ENCODE results near the gene MAPK8. TPM values are rescaled to one million over a fixed set of nuclear protein-coding genes. Genes with fewer than 3 reads are reported as not detected.

The MAPK8 gene
- polyA plus RNA-seq, 3 donors: 18.4 to 21.1 (median 18.5) TPM

DNA sequence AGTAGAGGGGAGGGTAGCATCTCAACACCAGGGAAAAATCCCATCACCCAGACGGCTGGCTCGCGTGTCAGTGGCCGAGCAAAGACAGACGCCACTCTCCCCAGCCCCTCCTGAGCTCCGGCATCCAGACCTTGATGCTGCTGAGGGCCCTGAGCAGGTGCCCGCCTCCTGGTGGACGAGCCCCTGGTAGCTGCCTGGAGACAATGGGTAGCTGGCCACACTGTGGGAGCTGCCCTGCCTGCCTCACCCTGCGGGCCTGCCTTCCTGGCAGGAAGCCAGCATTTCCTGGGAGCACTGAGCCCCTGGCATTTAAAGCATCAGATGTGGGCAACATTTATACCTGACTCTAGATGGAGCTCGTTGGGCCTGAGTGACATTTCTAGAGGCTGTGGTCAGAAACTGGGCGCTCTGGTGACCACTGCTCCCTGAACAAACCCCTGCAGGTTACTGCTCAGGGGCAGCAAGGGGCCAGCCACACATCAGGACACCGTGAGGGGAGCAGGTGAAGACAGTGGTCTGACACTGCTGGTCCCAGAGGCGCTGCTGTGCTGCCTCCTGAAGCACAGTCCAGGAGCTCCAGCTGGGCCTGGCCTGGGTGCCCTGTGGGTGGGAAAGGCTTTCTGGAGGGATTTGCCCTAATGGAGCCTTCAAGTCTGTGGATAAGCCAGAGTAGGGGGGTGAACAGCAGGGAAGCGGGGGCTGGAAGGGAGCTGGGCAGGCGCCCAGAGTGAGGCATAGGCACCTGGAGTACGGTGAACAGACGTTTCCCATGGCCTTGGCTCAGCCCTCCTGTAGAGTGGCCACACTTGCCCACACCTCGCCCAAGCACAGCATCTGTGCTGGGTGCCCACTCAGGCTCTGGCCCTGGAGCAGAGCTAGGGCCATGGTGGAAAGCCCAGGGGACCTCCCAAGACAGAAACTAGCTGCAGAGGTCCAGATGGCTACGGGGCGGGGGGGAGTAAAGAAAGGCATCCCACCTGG, 138.7 kb downstream of the MAPK8 start:
- Histone ChIP-seq H3K9me3 (replicated peaks in 1 of 2; ENCODE audit: control insufficient read depth in 1 of 2, insufficient read depth in 1 of 2, low read length in 2 of 2) (no peaks in the 10 kb centered on the region), H3K79me2 (ENCODE audit: insufficient read depth, low read length) (no peaks in the 10 kb centered on the region), H3K4me1 (ENCODE audit: control insufficient read depth in 1 of 2, insufficient read depth in 2 of 2, low read length in 2 of 2) (no peaks in the 10 kb centered on the region), H3K36me3 (replicated peaks in 1 of 2; ENCODE audit: control insufficient read depth in 1 of 2, insufficient read depth in 2 of 2, low read length in 2 of 2) (no peaks in the 10 kb centered on the region), H3K27me3 (ENCODE audit: control insufficient read depth in 2 of 2, insufficient read depth in 2 of 2, low read length in 2 of 2) (no peaks in the 10 kb centered on the region), H4K20me1 (ENCODE audit: insufficient read depth, low read length) (no peaks in the 10 kb centered on the region), H3K4me2 (replicated peaks; ENCODE audit: extremely low read depth, low read length, poor library complexity, severe bottlenecking) (no peak overlapping the region), H3K4me3 (replicated peaks in 1 of 3; ENCODE audit: low read depth in 2 of 3, low read length in 3 of 3) (no peak overlapping the region), H3K9ac (ENCODE audit: insufficient read depth, low read length, poor library complexity, severe bottlenecking) (no peak overlapping the region), H3K27ac (ENCODE audit: low read depth in 1 of 2, low read length in 2 of 2) (no peak overlapping the region), H2AFZ (ENCODE audit: insufficient read depth, low read depth, low read length, poor library complexity, severe bottlenecking) (no peak overlapping the region)
- Mint-ChIP-seq H3K4me1 (no peaks in the 10 kb centered on the region), H3K27me3 (ENCODE audit: low read depth in 3 of 3) (peaks cover 0 to 4% (median 4%) of the 10 kb centered on the region in 3 donors), H3K36me3 (no peaks in the 10 kb centered on the region), H3K9me3 (peaks cover 0 to 2% (median 0%) of the 10 kb centered on the region in 7 donors), H3K4me3 (no peak overlapping the region), H3K27ac (no peak overlapping the region)
- intact Hi-C loops (cut with micrococcal nuclease): no loop called here
- TF ChIP-seq, protein P1, sequence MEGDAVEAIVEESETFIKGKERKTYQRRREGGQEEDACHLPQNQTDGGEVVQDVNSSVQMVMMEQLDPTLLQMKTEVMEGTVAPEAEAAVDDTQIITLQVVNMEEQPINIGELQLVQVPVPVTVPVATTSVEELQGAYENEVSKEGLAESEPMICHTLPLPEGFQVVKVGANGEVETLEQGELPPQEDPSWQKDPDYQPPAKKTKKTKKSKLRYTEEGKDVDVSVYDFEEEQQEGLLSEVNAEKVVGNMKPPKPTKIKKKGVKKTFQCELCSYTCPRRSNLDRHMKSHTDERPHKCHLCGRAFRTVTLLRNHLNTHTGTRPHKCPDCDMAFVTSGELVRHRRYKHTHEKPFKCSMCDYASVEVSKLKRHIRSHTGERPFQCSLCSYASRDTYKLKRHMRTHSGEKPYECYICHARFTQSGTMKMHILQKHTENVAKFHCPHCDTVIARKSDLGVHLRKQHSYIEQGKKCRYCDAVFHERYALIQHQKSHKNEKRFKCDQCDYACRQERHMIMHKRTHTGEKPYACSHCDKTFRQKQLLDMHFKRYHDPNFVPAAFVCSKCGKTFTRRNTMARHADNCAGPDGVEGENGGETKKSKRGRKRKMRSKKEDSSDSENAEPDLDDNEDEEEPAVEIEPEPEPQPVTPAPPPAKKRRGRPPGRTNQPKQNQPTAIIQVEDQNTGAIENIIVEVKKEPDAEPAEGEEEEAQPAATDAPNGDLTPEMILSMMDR (IDR thresholded peaks at IDR 0.05): no peak
- DNase-seq: no peak
- WGBS (ENCODE audit: insufficient coverage): 86% methylated on average over 13 of the region's 20 CpGs

GRCh38 chr10:48445932-48446331, 139.5 kb downstream of the MAPK8 start:
- Histone ChIP-seq H3K4me1 (ENCODE audit: control insufficient read depth in 1 of 2, insufficient read depth in 2 of 2, low read length in 2 of 2) (no peaks in the 10 kb centered on the region), H3K4me3 (replicated peaks in 1 of 3; ENCODE audit: low read depth in 2 of 3, low read length in 3 of 3) (no peak overlapping the region), H4K20me1 (ENCODE audit: insufficient read depth, low read length) (no peaks in the 10 kb centered on the region), H3K79me2 (ENCODE audit: insufficient read depth, low read length) (no peaks in the 10 kb centered on the region), H3K9me3 (replicated peaks in 1 of 2; ENCODE audit: control insufficient read depth in 1 of 2, insufficient read depth in 1 of 2, low read length in 2 of 2) (no peaks in the 10 kb centered on the region), H3K9ac (ENCODE audit: insufficient read depth, low read length, poor library complexity, severe bottlenecking) (no peak overlapping the region), H2AFZ (ENCODE audit: insufficient read depth, low read depth, low read length, poor library complexity, severe bottlenecking) (no peak overlapping the region), H3K27me3 (ENCODE audit: control insufficient read depth in 2 of 2, insufficient read depth in 2 of 2, low read length in 2 of 2) (no peaks in the 10 kb centered on the region), H3K4me2 (replicated peaks; ENCODE audit: extremely low read depth, low read length, poor library complexity, severe bottlenecking) (no peak overlapping the region), H3K36me3 (replicated peaks in 1 of 2; ENCODE audit: control insufficient read depth in 1 of 2, insufficient read depth in 2 of 2, low read length in 2 of 2) (no peaks in the 10 kb centered on the region), H3K27ac (ENCODE audit: low read depth in 1 of 2, low read length in 2 of 2) (no peak overlapping the region)
- Mint-ChIP-seq H3K36me3 (no peaks in the 10 kb centered on the region), H3K9me3 (peaks cover 0 to 2% (median 0%) of the 10 kb centered on the region in 7 donors), H3K4me1 (no peaks in the 10 kb centered on the region), H3K27ac (no peak overlapping the region), H3K27me3 (ENCODE audit: low read depth in 3 of 3) (peaks cover 0 to 4% (median 4%) of the 10 kb centered on the region in 3 donors), H3K4me3 (no peak overlapping the region)
- TF ChIP-seq, protein P1 (IDR thresholded peaks at IDR 0.05): no peak
- WGBS (ENCODE audit: insufficient coverage): 80% methylated on average over 3 of the region's 7 CpGs
- intact Hi-C loops (cut with micrococcal nuclease): no loop called here
- no peak for DNase-seq
